ENCODE results near the gene STEAP1B.

GRCh38 chr7:22474645-22475044 is 25.3 kb downstream of the STEAP1B start:
- TF ChIP-seq JUND (IDR thresholded peaks at IDR 0.05) (no peak), CTCF (IDR thresholded peaks at IDR 0.05) (no peak), USF1 (IDR thresholded peaks at IDR 0.05; ENCODE audit: borderline replicate concordance, low read depth) (no peak), POLR2AphosphoS5 (IDR thresholded peaks at IDR 0.05; ENCODE audit: low read depth, low read length) (no peak), FOXM1 (IDR thresholded peaks at IDR 0.05; ENCODE audit: low read depth) (no peak), SMC3 (IDR thresholded peaks at IDR 0.05; ENCODE audit: low read depth, low read length) (no peak)
